ENCODE data around the gene MINDY4.

MINDY4 gene

GRCh38 chr7:30900803-30901362 lies 129.7 kb downstream of the MINDY4 start:
- DNase-seq (ENCODE audit: low read depth in 2 of 2) = no peak

GRCh38 chr7:30901856-30902255 lies 130.6 kb downstream of the MINDY4 start:
- DNase-seq (ENCODE audit: low read depth in 2 of 2) = no peak

GRCh38 chr7:30902466-30902865 lies 131.2 kb downstream of the MINDY4 start:
- no peak for DNase-seq (ENCODE audit: low read depth in 2 of 2)

GRCh38 chr7:30903146-30903545 lies 131.9 kb downstream of the MINDY4 start:
- no peak for DNase-seq (ENCODE audit: low read depth in 2 of 2)

- DNase-seq (ENCODE audit: low read depth in 2 of 2) = no peak
Observed at GRCh38 chr7:30904561-30904960, 133.3 kb downstream of the MINDY4 start.

- DNase-seq (ENCODE audit: low read depth in 2 of 2) = no peak
Observed at GRCh38 chr7:30905078-30906012, 134.1 kb downstream of the MINDY4 start.

- no peak for DNase-seq (ENCODE audit: low read depth in 2 of 2)
Observed at GRCh38 chr7:30906014-30906413, 134.8 kb downstream of the MINDY4 start.

- DNase-seq (ENCODE audit: low read depth in 2 of 2) = no peak
Observed at GRCh38 chr7:30906515-30907240, 135.5 kb downstream of the MINDY4 start.

GRCh38 chr7:30907527-30908267 lies 136.5 kb downstream of the MINDY4 start:
- no peak for DNase-seq (ENCODE audit: low read depth in 2 of 2)

GRCh38 chr7:30908681-30909080 lies 137.5 kb downstream of the MINDY4 start:
- DNase-seq (ENCODE audit: low read depth in 2 of 2) = no peak

- DNase-seq (ENCODE audit: low read depth in 2 of 2) = no peak
Observed at GRCh38 chr7:30909431-30909830, 138.2 kb downstream of the MINDY4 start.

- no peak for DNase-seq (ENCODE audit: low read depth in 2 of 2)
Observed at GRCh38 chr7:30910411-30911073, 139.3 kb downstream of the MINDY4 start.

- no peak for DNase-seq (ENCODE audit: low read depth in 2 of 2)
Observed at GRCh38 chr7:30911133-30911532, 139.9 kb downstream of the MINDY4 start.

GRCh38 chr7:30911561-30911969 lies 140.3 kb downstream of the MINDY4 start, which contains the start of gene AQP1:
Gene AQP1, plus strand, starts transcription at chr7:30911853. Its CDS starts 57 bp downstream, at chr7:30911910.
- DNase-seq (ENCODE audit: low read depth in 2 of 2) = no peak

- no peak for DNase-seq (ENCODE audit: low read depth in 2 of 2)
Observed at GRCh38 chr7:30912021-30912730, 141.0 kb downstream of the MINDY4 start.

GRCh38 chr7:30912731-30912985 lies 141.4 kb downstream of the MINDY4 start:
- no peak for DNase-seq (ENCODE audit: low read depth in 2 of 2)

GRCh38 chr7:30912986-30913811 lies 142.0 kb downstream of the MINDY4 start:
- no peak for DNase-seq (ENCODE audit: low read depth in 2 of 2)

- no peak for DNase-seq (ENCODE audit: low read depth in 2 of 2)
Observed at GRCh38 chr7:30913821-30914515, 142.8 kb downstream of the MINDY4 start.

GRCh38 chr7:30914596-30914995 lies 143.4 kb downstream of the MINDY4 start:
- no peak for DNase-seq (ENCODE audit: low read depth in 2 of 2)
